ENCODE results near the gene BMF.

BMF gene

DNA sequence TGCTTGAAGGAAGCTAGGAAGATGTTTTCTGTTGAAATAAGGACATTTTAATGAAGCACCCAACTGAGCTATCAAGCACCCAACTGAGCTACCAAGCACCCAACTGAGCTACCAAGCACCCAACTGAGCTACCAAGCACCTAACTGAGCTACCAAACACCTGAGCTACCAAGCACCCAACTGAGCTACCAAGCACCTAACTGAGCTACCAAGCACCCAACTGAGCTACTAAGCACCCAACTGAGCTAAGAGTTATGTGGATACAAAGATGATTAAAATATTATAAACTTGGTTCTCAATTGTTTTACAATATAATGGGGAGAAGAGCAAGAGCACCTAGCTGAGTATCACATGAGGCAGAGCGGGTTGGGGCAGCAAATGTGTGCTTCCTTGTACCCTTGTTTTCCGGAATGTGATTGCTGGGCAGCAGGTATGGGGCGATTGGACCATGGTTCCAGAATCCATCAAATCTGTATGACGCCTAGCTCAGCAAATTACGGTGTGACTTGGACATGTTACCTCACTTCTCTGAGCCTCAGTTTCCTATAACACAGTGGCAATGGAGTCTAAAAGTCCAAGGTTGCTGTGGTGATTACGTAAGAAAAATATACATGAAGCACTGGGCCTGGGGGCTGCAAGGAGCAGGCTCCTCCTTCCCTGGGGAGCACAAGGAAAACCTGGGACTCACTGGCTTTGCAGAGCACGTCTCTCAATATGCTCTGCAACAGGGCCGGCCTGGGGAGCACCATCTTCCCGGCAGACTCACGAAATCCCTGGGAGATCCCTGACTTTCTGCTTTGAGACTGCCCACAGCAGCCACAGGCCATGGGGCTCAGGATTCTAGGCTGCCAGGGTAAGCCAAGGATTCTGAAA lies 11.3 kb downstream of the BMF start:
- FAIRE-seq: no peak
- TF ChIP-seq, protein P1, sequence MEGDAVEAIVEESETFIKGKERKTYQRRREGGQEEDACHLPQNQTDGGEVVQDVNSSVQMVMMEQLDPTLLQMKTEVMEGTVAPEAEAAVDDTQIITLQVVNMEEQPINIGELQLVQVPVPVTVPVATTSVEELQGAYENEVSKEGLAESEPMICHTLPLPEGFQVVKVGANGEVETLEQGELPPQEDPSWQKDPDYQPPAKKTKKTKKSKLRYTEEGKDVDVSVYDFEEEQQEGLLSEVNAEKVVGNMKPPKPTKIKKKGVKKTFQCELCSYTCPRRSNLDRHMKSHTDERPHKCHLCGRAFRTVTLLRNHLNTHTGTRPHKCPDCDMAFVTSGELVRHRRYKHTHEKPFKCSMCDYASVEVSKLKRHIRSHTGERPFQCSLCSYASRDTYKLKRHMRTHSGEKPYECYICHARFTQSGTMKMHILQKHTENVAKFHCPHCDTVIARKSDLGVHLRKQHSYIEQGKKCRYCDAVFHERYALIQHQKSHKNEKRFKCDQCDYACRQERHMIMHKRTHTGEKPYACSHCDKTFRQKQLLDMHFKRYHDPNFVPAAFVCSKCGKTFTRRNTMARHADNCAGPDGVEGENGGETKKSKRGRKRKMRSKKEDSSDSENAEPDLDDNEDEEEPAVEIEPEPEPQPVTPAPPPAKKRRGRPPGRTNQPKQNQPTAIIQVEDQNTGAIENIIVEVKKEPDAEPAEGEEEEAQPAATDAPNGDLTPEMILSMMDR (IDR thresholded peaks at IDR 0.05; ENCODE audit: insufficient read depth, missing control alignments): no peak
- no peak for DNase-seq (ENCODE audit: insufficient read length, low spot score)

DNA sequence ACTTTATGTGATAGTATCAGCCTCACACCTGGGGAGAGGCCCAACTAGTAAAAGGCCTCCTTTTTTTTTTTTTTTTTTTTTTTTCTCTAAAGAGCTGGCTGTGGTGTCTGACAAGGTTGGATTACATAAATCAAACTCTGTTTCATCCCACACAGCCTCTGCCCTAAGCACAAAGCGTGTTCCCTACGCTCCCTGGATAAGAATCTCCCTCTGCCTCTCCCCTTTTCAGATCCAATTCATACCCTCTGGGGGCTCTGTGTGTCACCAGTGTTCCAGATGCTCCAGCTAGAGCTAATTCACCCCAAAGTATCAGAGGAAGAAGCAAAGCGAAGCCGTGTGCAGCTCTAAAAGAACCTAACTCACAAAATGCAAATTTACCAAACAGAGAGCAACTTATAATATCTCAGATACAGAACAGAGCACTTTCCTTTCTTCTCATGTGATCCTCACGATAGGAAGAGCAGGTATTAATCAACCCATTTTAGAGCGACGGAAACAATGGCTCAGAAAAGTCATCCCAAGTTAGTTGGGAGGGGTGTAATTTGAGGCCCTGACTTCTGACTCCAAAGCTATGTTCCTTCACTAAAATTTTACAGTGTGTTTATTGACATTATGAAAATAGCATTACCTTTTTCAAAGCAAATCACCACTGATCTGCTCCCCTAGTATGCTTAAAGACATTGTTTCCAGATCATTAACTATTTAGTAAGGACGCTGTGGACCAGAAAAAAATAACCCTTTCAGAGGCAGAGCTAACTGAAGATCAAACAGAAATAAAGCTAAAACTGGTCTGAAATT lies 12.4 kb downstream of the BMF start:
- DNase-seq (ENCODE audit: insufficient read length, low spot score) (no peak), FAIRE-seq (no peak)
- TF ChIP-seq, protein P1 (IDR thresholded peaks at IDR 0.05; ENCODE audit: insufficient read depth, missing control alignments): no peak

DNA sequence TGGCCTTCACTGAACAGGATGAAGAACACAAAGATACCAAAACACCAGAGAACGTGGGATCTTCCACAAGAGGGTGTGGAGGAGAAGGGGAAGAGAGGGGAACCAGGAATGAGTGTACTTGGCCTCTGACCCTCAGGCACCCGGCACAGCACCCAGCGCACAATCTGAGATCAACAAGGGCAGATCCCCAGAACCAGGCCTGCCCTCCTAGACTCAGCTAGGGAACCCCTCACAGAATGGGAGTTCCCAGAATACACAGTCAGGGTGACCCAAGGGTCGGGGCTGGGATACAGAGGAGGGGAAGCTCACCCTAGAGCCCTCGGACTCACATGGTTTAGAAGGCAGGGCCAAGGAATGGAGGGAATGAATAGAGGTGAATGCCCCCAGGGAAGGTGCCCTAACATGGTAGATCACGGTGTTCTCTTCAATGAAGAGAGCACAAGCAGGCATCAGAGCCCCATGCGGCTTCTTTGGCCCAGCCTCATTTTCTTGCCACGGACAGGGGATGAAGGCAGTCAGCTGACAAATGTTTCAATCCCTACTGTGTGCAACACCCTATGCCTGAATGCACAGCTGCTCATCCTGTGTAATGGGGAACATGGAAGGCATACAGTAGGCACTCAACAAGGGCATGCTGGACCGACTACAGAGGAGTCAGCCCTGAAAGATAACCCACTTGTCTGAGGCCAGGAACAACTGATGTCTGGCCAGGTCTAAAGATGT lies 13.1 kb downstream of the BMF start:
- TF ChIP-seq, protein P1 (IDR thresholded peaks at IDR 0.05; ENCODE audit: insufficient read depth, missing control alignments): no peak
- no peak for FAIRE-seq
- no peak for DNase-seq (ENCODE audit: insufficient read length, low spot score)

DNA sequence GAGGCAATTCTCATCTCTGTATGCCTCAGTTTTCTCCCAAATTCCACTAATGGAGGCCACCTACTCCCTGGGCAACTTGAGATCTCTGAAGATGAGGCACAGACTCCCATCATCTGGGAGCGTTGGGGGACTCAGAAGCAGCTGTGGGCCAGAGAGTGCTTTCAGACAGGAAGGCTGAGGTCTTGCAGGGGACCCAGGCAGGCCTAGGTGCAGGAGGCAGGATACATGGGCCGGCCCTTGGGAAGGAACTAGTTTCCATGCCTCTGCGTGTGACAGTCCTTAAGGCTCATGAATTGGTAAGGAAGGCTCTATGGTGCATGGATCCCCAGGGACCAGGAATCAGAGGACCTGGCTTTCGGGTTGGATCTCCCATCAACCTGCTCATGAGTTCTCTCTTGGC lies 14.5 kb downstream of the BMF start:
- no peak for DNase-seq (ENCODE audit: insufficient read length, low spot score)
- TF ChIP-seq, protein P1 (IDR thresholded peaks at IDR 0.05; ENCODE audit: insufficient read depth, missing control alignments): no peak
- FAIRE-seq: no peak

DNA sequence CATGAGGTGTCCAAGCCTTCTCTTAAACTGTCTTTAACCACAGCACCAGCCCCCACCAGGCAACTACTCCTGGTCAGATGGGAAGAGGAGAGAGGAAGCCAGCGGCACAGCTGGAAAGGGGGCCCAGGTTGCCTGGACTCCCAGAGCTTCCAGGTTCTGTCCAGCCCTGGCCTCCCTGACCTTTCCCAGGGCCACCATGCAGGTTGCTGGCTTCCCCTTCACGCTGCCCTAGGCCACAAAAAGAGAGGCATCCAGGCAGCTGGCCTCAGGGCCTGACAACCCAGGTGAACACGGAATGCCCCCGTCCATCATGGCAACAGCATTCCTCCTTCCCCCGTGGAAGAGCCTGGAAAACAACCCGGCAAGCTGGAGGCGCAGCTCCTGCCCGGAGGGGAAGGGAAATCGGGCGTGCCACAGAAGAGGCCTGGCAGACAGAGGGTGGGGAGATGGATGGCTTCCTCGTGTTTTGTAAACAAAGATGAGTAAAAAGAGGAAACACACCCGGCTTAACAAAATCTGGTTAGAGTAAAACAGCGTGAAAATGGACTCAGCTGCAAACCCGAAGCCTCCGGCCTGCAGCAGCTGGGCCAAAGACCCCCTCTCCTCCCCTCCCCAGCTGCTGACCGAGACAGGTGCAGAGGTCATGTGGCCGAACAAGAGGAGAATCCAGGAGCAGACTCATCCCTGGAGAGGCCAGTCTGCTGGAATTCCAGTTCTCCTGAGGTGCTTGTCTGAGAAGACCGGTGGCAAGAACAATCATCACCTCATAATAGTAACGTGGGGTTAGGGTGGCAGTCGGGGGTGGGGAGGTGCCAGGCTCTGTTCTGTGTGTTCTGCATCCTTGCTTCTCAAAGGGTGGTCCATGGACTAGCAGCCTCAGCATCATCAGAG lies 15.5 kb downstream of the BMF start:
- DNase-seq (ENCODE audit: insufficient read length, low spot score) (no peak), FAIRE-seq (no peak)
- TF ChIP-seq, protein P1 (IDR thresholded peaks at IDR 0.05; ENCODE audit: insufficient read depth, missing control alignments): no peak

DNA sequence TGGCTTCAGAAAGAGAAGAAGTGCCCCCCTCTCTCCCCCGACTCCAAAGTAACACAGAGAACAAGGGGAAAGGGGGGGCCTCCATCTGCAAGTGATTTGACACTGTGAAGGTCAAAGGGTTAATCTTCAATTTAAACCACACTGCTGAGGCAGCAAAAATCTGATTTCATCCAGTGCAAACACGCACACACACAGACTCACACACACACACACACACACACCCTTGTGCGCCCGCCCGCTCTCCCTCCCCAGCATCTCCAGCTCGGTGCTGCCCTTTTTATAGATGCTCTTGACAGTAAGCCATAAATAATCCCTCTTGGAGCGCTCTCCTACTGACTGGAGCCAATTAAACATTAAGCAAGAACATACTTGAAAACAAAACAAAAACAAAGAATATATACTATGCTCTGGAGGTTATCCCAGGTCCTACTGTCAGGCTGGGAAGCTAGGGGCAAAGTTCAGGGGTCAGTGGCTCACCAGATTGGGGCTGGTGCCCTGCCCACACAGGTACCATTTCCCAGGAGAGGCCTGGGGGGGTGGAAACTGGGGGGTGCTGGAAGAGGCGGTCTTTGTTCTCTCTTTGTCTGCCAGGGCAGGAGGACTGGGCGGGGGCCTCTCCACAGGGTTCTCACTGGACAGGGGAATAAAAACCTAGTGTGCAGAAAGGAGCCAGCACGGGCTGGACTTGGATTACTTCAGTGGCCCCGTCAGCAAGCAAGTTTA lies 16.3 kb downstream of the BMF start:
- TF ChIP-seq, protein P1 (IDR thresholded peaks at IDR 0.05; ENCODE audit: insufficient read depth, missing control alignments): no peak
- no peak for DNase-seq (ENCODE audit: insufficient read length, low spot score)
- no peak for FAIRE-seq
